HTERT RPE-1 (cell line): ENCODE measurements around the gene NBEAL1.
"Not testable (repeated sequence)": the region's sequence is repeated elsewhere in the genome, so short reads cannot be mapped to it uniquely, and the experiment has no call there.

ENCODE experiments used
- in situ Hi-C: fragments of 300-500 bp; cut with MboI; formaldehyde crosslinking; loops from 4 replicates; pipeline ENCODE4 v1.14.3; 2020; ENCODE audit warnings: low sequenced_read_pairs

Gene NBEAL1

GRCh38 chr2:203014456-203015199 is at the start of gene NBEAL1:
Gene NBEAL1 (plus strand): TSS chr2:203014875. CDS start chr2:203016385, 1,510 bp downstream.
- in situ Hi-C loops: no loop called here

- in situ Hi-C loops: no loop called here
Measured at GRCh38 chr2:202965810-202966460, 48.7 kb upstream of the NBEAL1 start.

GRCh38 chr2:202969404-202969803 is 45.3 kb upstream of the NBEAL1 start:
- in situ Hi-C loops: not testable (repeated sequence)

- in situ Hi-C loops: no loop called here
Measured at GRCh38 chr2:202976809-202977208, 37.9 kb upstream of the NBEAL1 start.

GRCh38 chr2:202982779-202983491 is 31.7 kb upstream of the NBEAL1 start:
- in situ Hi-C loops: no loop called here

GRCh38 chr2:202989749-202990148 is 24.9 kb upstream of the NBEAL1 start:
- in situ Hi-C loops: no loop called here

- in situ Hi-C loops: no loop called here
Measured at GRCh38 chr2:202990501-202990900, 24.2 kb upstream of the NBEAL1 start.

- in situ Hi-C loops: not testable (repeated sequence)
Measured at GRCh38 chr2:202997113-202997512, 17.6 kb upstream of the NBEAL1 start.

- in situ Hi-C loops: no loop called here
Measured at GRCh38 chr2:203002054-203002821, 12.4 kb upstream of the NBEAL1 start.

- in situ Hi-C loops: no loop called here
Measured at GRCh38 chr2:203003716-203004115, 11.0 kb upstream of the NBEAL1 start.

- in situ Hi-C loops: no loop called here
Measured at GRCh38 chr2:203016716-203017115, 2.0 kb downstream of the NBEAL1 start.

- in situ Hi-C loops: no loop called here
Measured at GRCh38 chr2:203018181-203018580, 3.5 kb downstream of the NBEAL1 start.

GRCh38 chr2:203019142-203019541 is 4.5 kb downstream of the NBEAL1 start:
- in situ Hi-C loops: no loop called here

GRCh38 chr2:203021991-203022390 is 7.3 kb downstream of the NBEAL1 start:
- in situ Hi-C loops: no loop called here

GRCh38 chr2:203022751-203023150 is 8.1 kb downstream of the NBEAL1 start:
- in situ Hi-C loops: no loop called here

GRCh38 chr2:203025592-203025991 is 10.9 kb downstream of the NBEAL1 start:
- in situ Hi-C loops: no loop called here

- in situ Hi-C loops: no loop called here
Measured at GRCh38 chr2:203030545-203030944, 15.9 kb downstream of the NBEAL1 start.

GRCh38 chr2:203030991-203031390 is 16.3 kb downstream of the NBEAL1 start:
- in situ Hi-C loops: no loop called here

GRCh38 chr2:203033395-203033794 is 18.7 kb downstream of the NBEAL1 start:
- in situ Hi-C loops: no loop called here

GRCh38 chr2:203035879-203036470 is 21.3 kb downstream of the NBEAL1 start:
- in situ Hi-C loops: no loop called here

- in situ Hi-C loops: no loop called here
Measured at GRCh38 chr2:203037026-203037425, 22.4 kb downstream of the NBEAL1 start.
